H1 (cell line): ENCODE results near the gene WDR77. TPM values are rescaled to one million over a fixed set of nuclear protein-coding genes. Genes with fewer than 3 reads are reported as not detected.

Source experiments
- EZH2 ChIP-seq: fragments of 200-600 bp; sonication (generic); IDR thresholded peaks from 2 replicates; pipeline ENCODE4 v1.7.1; 2012; ENCODE audit warnings: low read depth, mild to moderate bottlenecking, moderate library complexity, low read length, inconsistent platforms; ENCODE audit not compliant: severe bottlenecking
- HDAC6 ChIP-seq: IDR thresholded peaks from one replicate; pipeline ENCODE4 v1.7.1; 2012; ENCODE audit warnings: low read depth, mild to moderate bottlenecking, inconsistent platforms, low read length, moderate library complexity
- SAP30 ChIP-seq: fragments of 300-600 bp; sonication (generic); IDR thresholded peaks from 2 replicates; pipeline ENCODE4 v1.7.1; 2012; ENCODE audit warnings: low read length, moderate library complexity, mild to moderate bottlenecking, inconsistent platforms; ENCODE audit not compliant: insufficient read depth, insufficient replicate concordance
- polyA plus RNA-seq, 7 experiments: library from polyadenylated mRNA; depleted of rRNA in 3 of 7; stranded (reverse) in 5 of 7; unstranded in 2 of 7; fragments of >200 nt in 5 of 7; fragments of 200-250 nt in 2 of 7; gene quantifications; 1 replicate in 5 of 7; 2 replicates in 1 of 7; 4 replicates in 1 of 7; pipeline versions ENCODE4 v1.2.1 to v1.2.3, GENCODE V29; 2011 to 2013; ENCODE audit warnings: missing spikeins in 2 of 7, mixed read lengths in 2 of 7
- total RNA-seq: library from RNA; stranded (reverse); fragmentation: NEBNext Ultra II Directional; extraction: Animal tissue kit (Norgen Biotek cat#: 25700); gene quantifications from 2 replicates; pipeline ENCODE4 v1.2.1, GENCODE V29; 2021
- TF ChIP-seq, protein P1 (sequence below): IDR thresholded peaks from 2 replicates; pipeline ENCODE4 v1.6.1; 2011; ENCODE audit warnings: low read length, improper control_type of control experiment

WDR77 gene
- total and polyA plus RNA-seq, 2 of the 8 experiments (the other 6 are each of a cell fraction or from before 2014, with no cell fraction given), result 66.0 to 156 TPM

DNA sequence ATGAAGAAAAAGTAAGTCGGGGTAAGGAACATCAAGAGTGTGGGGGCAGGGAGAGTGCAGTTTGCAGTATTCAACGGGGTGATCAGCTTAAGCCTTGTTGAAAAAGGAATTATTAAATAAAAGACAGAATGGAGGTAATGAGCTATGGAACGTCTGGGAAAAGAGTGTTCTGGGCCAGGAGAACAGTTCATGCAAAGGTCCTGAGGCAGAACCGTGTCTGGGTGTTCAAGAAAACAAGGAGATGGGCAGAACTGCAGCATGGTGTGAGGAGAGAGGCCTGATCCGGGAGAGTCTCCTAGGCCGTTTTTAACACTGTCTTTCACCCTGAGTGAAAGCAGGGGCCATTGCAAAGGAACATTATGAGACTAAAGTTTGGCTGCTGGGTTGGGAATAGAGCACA, 41.8 kb downstream of the WDR77 start (continued):
- TF ChIP-seq HDAC6 (no peak), SAP30 (no peak), EZH2 (no peak)
- TF ChIP-seq, protein P1, sequence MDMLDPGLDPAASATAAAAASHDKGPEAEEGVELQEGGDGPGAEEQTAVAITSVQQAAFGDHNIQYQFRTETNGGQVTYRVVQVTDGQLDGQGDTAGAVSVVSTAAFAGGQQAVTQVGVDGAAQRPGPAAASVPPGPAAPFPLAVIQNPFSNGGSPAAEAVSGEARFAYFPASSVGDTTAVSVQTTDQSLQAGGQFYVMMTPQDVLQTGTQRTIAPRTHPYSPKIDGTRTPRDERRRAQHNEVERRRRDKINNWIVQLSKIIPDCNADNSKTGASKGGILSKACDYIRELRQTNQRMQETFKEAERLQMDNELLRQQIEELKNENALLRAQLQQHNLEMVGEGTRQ, result no peak
